Urothelium cell line (cell line): ENCODE measurements around the gene VSIG4.

Source experiments
- DNase-seq: peaks from one replicate; pipeline ENCODE4 v3.0.0; 2011; ENCODE audit warnings: low spot score, mixed read lengths
- FAIRE-seq: peaks from 2 replicates; lab custom pipeline; 2011; peaks lifted over from hg19 to GRCh38; lab: Jason Lieb, UNC

The VSIG4 gene

DNA sequence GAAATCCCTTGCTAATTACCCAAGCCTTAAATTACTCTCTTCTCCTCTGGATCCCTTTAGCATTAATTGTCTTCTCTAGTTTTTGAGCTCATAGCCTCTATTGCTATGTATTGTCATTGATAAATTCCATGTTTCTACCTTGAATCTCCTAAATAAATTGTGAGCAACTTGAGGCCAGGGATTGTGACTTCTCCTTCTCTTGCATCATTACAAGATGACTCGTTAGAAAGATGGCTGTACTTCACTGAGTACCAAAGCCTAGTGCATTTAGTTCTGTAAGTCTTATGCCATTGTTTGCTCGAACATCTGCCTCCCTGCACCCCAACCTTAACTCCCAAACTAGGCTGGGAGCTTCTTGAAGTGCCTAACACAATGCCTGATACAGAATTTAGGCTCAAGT is 15.3 kb downstream of the VSIG4 start:
- no peak for DNase-seq
- no peak for FAIRE-seq

DNA sequence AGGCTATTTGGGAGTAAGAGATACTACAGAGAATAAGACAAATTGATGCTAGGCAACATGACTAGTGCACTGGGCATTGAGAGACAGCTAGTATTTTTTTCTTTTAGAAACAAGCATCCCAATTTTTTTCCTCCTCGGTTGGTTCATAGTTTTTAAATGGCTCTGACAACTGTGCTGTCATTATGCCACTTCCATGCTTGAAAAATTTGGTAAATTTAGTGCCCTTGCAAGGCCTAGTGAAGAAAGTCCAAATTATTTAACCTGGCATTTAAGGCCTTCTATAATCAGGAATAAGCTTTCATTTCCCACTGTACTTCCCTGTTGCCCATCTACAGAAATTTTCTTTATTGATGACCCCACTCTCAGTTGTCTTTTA is 15.8 kb downstream of the VSIG4 start:
- no peak for FAIRE-seq
- DNase-seq: no peak

DNA sequence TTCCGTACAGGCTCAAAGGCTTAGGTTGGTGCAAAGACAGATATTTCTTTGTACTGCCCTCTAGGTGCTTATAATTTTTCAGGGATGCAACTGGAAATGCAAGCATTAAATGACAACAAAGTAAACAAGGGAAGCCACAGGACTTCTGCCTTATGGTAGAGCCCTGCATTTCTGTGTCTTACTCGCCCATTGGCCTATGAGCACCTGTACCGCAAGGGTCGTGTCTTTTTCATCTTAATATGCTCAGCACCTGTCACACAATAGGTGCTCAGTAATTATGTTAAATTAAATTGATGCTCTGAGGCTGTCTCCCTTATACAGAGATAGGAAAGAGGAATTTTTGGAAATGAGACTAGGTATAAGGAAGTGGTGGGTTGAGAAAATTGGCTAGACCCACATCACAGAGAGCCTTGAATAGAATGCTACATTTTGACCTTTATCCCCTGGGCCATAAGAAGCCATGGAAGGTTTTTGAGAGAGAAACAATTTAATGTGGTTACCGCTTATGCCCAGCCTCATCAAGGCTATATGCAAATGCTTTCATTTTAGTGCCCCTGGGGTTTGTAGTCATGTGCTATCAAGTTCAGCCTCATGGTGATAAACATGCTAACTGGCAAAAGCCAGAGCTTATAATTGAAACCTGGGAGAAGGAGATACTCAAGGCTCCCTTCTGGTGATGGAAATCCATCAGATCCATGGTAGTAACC is 16.3 kb downstream of the VSIG4 start:
- DNase-seq: no peak
- no peak for FAIRE-seq

DNA sequence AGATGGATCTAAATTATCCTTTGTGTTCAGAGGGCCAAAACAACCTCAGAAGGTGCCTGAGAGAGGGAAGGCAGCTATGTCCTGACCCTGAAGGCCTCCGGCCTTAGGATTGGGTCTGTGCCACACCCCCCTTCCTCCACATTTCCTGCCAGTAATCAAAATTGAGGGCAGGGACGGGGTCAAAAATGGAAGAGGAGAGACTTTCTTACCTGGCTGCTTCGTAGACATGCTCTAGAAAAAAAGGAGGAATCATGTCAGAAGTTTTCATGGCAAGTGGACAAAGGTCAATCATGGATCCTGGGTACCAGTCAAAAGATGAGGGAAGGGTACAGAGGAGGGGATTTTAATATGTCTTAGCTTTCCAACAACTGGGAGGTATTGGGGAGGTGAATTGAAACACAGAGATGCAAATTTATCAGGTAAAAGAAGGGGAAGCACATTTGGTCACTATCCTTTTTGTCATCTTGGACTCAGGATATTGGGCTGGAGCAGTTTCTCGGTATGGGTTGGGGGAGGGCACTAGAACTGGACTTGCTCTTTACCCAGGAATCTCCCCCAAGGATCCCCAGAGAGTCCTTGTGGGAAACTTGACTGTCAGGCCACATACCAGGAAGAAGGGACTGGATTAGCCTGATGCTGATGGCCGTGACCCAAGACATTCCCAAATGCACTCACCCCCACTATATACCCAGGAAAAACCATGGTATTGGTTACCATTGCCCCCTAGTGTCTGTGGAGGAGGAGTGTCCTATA is 17.1 kb downstream of the VSIG4 start:
- FAIRE-seq (no peak), DNase-seq (no peak)

DNA sequence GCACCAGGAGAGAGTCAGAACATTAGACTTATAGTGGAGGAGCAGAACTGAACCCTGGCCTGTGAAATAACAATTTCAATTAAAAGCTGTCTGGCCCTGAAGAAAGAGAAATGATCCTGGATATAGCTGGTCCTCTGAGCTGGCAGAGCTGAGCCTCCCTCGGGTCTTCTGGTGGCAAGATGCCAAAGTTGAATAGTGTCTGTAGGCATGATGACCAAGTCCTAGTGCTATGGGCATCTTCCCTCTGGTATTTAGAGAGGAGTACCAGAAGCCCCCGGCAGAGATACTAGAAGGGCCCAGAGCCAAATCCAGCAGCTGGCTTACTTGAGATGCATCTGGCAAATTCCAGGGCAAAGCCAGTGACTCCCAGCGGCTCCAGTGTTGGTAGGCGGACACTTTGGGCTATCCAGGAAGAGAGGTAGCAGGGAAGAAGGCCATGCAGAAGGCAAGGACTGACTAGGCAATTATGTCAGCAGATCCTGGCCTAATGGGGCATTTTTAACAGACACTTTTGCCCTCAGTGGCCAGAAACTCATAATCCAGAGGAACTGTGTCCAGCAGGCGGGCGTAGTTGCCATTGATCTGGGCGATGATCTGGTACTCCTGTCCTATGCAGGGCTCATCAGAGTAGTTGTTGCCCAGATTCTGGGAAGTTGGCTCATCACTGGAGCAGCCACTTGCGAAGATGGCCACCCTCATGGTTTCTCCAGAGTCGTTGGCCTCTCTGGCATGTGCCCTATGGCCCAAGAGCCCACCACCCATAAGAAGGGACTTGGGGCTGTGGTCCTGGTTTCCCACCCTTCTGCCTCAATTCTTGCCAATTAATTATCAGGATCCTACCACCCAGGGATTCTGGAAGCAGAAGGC is 17.9 kb downstream of the VSIG4 start:
- DNase-seq (no peak), FAIRE-seq (no peak)

DNA sequence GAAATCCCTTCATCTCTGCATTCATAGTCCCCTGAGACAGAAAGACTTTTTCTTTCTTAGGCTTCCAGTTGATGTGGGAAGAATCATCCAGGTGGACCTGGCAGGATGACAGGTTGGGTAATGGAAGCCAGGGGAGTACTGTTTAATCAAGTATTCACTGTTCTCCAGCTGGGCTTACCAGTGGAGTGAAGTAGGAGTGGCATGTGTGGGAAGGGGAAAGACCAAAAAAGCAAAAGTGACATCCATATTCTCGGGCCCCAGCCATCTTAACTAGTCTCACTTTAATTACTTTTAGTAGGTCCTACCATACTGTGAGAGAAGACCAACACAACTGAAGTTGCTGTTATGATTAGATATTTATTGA is 18.5 kb downstream of the VSIG4 start:
- FAIRE-seq (no peak), DNase-seq (no peak)

DNA sequence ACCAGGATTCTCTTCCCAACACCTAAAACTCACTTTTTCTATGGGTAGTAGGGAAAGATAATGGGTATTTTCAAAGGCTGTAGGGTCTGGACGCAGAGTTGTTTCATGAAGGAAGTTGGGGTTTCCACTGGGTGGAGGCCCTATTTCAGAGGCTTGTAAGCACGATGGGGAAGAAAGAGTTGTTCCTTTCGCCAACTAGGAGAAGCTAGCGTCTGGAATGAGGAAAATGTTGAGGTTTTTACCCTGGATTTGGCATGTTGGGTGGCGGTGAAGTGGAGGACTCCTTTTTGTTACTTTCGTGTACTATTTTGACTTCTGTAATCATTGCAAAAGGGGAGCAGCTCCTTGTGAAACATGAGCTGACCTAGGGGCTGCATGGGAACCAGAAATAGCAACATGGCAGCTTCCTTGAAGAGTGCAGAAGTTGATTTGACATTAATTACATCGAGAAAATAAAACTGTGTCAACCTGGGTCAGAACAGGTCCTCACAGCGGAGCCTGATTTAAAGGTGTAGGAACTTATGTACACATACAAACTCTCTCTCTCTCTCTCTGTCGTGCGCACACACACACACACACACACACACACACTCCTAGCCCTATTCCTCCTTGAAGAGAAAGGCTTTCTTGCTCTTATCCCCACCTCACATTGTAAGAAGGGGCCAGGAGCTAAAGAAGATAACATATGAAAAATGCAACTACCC is 19.1 kb downstream of the VSIG4 start:
- FAIRE-seq (no peak), DNase-seq (no peak)

DNA sequence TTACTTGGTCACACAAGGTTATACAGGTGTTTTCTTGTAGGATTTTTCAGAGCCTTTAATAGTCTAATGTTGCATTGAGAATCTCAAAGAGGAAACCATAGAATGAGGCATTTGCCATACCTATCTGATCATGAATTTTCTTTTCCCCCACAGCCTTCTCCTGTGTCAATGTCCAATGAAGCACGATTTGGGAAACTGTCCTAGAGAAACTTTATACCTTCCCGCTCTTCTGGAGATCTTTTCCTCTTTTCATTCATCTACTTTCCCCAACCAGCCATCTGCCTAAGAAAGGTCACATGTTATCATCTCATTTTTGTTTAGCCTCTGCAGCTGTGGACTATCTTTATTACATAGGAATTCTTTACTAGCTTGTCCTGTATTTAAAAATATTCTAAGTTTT is 19.9 kb downstream of the VSIG4 start:
- no peak for DNase-seq
- no peak for FAIRE-seq

DNA sequence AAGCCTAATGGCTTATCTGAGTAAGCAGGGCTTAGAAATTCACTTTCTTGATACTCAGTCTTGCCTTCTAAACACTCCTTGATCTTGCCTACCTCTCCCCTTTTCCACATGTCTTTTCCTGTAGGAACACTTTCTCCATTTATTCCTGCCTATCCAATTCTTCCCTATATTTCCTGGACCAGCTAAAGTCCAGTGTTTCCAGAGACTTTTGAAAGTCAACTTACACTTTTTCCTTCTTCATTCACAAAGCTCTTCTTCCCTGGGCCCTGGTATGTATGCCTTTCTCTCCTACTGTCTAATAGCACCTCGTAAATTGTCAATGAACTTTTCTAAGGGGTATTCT is 20.6 kb downstream of the VSIG4 start:
- DNase-seq: no peak
- FAIRE-seq: no peak

DNA sequence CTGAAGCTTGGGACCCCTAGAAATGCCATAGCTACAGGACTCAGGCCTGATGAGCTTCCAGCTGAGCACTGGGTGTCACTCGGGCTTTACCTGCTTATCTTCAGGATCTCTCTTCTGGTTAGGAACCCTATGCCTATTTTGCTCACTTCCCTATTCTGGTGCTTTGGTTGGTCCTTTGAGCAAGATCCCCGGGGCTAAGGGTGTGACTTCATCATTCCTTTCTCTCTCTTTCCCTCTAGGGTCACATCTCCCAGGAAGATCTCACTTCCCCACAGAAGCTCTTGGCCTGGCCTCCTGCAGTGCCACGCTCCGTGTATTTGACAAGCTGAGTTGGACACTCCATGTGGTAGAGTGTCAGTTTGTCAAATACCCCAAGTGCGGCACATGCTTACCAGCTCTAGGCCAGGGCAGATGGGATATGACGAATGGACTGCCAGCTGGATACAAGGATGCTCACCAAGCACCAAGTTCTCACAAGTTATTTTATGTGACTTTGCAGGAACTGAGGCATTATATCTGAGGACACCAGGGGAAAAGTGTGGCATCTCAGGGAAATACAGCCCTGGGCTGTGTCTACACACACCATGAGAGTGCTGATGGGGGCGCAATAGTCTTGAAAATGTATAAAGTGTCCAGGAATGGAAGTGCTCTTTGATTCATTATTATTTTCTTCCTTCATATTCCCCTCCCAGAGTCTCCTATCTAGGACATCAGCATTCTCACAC is 21.1 kb downstream of the VSIG4 start:
- FAIRE-seq (no peak), DNase-seq (no peak)

DNA sequence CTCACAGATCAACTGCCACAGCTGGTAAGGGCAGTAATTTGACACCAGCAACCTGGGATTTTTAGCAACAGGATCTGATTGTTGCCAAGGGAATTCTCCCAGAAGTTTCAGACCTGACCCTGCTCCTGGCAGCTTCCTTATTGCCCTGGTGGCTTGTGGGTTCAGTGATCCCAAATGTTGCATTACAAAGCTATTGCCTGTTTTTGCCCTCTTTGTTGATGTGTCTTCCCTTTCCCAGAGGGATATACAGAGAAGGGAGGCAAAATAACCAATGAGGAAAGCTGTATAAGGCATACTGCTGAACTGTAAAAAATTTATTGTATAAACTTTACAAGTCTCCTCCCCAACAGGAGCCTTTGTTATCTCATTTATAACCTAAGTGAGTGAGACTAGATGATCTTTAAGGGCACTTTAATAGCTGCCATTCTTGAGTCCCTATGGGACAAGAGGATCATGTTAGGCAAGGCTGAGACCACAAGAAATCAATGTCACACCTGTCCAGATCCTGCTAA is 22.2 kb downstream of the VSIG4 start:
- FAIRE-seq (no peak), DNase-seq (no peak)

DNA sequence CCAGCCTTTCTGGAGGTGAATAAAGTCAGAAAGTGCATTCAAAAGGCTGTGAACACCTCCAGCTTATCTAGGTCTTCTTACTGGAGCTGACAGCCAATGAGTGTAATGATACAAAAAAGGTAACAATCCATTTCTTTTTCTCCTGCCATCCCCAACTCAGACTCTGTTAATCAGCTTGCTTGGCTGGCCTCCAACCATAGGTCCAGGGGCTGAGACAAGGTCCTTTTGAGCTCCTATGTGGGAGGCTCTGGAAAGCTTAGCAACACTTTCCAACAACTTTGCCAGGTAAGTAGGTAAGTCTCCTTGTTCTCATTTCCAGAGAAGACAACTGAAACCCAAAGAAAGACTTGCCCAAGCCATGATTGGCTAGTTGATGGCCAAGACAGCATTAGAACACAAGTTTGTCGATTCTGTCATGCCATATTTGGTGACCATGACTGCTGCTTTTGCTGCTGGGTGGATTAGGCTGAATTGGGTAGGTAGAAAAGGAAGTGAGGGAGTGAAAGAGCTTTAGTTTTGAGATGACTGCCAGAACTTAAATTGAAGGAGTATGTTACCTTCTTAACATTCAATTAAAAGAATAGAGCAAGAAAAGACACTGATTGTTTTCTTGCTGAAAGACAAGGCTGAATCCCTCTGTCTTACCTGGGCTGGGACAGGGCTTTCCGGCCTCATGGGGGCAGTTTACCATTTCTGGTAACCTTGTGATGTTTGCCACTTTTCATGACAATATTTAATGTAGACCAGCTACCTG is 22.8 kb downstream of the VSIG4 start:
- FAIRE-seq: no peak
- no peak for DNase-seq

DNA sequence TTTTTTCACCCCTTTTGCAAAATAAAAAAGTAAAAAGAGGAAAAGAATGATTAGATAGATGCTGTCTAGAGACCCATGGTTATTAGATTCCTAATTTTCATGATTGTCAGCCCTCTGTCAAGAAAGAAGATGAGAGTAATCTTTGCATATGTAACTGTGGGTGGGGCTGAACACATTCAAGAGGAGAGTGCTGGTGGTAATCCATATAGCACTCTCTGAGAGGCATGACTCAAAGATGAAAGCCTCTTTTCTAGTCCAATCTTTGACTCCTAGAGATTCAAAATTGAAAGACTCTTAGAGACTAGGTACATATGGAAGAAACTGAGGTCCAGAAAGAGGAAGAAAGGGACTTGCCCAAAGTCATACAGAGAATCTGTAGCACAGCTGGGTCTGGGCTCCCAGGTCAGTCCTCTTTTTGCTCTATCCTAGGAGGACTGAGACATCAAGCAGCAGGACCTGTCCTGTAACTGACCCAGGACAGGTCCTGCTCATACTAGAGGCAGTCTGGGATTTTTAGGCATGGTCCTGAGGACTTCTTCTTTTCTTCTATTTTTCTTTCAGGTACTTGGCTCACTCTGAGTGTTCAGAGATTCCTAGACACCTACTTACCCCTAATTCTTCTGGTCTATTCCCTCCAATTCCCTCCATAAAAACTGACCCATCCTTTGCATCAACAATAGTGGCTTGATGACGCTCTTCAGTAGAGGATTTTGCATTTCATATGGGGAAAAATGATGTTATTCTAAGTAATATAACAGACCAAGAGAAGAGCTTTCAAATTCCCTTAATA is 23.8 kb downstream of the VSIG4 start:
- FAIRE-seq: no peak
- no peak for DNase-seq

DNA sequence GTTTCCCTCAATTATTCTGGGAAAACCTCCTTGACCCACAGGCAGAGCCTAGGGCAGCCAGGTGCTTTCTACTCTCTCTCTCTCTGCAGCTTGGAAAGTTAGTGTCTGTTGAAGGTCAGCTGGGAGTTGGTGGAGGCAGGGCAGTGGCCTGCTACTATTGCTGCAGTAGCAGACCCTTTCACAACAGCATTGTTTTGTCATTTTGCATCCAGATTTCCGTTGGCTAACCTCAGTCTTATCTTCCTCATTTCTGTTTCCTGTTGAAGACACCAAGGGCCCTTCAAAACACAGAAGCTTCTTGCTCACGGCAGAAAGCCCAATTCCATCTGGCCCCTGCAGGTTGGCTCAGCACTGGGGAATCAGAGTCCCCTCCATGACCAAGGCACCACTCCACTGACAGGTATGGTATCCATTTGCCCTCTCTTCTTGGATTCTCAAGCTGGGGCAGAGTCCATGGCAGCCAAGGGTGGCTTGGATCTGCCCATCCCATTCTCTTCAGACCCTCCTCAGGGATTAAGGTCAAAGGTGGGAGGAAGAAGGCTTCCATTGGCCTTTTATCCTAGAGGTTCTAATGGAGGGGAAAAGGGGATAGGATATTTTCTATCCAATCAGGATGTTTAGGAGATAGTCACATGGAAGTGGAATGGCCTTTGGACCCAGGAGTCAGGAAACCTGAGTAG is 24.6 kb downstream of the VSIG4 start:
- no peak for FAIRE-seq
- DNase-seq: no peak

DNA sequence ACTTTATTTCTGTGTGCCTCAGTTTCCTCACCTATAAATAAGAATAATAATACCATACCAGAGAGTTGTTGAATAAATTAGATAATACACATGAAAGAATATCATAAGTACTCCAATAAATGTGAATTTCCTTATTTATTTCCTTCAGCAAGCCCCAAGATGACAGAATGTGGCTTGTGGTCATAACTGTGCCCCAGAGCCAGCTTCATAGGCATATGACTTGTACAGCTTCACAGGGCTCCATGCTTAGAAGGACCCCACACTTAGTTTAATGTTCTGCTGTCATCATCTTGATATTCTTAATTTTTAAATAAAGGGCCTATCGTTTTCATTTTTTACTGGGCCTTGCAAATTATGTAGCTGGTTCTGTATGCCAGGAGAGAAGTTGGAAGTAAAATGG is 25.3 kb downstream of the VSIG4 start:
- FAIRE-seq (no peak), DNase-seq (no peak)

DNA sequence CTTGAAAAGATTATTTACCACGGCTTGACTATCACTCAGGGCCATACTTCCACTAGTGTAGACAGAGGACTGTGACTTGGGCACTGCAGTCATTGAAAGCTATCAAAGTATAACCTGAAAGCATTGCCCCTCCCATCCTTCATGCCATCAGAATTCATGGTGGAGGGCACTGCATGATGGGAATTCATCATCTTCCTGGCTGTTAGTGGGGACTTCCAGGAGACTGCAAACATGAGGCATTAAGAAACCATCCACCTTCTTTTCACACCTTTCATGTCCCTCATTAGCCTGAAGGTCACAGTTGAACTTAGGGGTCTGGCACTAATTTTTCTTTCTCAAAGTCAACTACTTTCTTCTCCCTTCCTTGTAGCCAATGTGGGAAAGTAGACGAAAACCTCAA is 25.8 kb downstream of the VSIG4 start:
- no peak for DNase-seq
- no peak for FAIRE-seq

DNA sequence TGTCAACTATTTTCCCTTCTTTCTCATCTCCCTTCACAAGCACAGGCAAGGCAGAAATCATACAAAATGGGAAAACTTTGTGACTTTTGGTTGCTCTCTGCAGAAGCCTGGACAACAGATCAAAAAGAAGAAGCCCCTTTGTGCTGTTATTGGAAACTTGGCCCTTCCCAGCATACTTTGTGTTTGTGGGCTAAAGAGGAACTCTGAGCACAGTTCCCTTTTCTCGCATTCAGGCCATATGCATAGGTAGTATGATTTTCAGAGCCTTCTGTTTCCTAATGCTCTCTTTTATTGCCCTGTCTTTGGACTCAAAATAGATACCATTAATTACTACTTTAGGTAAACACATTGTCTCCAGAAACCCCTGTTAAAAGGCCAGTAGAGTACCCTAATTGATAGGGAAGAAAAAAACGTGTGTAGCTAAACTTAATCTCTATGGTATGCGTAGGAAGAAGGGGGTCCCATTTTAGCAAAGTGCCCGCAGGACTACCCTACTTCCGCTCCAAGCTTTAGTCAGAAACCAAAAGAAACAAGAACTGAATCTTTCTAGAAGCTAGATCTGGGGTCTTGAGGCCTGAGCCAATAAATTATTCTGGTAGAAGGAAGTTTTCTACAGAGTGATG is 26.6 kb downstream of the VSIG4 start:
- FAIRE-seq (no peak), DNase-seq (no peak)

DNA sequence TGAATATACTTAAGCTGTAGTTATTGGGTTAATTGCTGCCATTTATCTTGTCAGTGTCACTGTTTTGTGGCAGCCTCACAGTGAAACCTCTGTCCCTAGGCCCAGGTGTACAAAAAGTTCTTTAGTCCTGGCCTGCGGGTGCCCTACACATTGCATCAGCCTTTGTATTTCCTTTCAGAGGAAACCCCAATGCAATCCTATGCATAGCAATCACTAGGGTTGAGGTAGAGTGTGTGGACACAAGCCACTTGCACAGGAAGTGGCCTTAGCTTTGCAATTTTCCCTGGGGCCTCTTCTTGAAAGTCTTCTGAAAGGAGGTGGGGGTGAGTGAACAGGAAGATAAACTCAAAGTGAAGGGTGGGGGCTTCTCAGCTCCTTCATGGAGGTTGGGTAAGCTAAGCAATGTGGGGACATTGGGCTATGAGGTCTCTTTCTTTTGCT is 27.8 kb downstream of the VSIG4 start:
- DNase-seq (no peak), FAIRE-seq (no peak)
